HG03095 (cell line): ENCODE measurements around the gene TUBD1.
"Not testable (repeated sequence)": the region's sequence is repeated elsewhere in the genome, so short reads cannot be mapped to it uniquely, and the experiment has no call there.

Experiments used
- ATAC-seq: cut with Tn5 transposase; IDR thresholded peaks from one replicate; pipeline ENCODE4 v1.9.1; 2021; ENCODE audit warnings: moderate library complexity; ENCODE audit not compliant: unreplicated experiment

TUBD1 gene

DNA sequence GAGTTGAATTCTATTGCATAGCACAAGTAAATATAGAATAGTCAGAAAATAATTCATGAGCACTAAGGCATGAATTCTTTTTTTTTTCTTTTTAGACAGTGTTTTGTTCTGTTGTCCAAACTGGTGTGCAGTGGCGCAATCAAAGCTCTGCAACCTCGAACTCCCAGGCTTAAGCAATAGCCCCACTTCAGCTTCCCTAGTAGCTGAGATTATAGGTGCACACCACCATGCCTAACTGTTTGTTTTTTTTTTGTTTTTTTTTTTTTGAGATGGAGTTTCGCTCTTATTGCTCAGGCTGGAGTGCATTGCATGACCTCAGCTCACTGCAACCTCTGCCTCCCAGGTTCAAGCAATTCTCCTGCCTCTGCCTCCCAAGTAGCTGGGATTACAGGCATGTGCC is 16.6 kb downstream of the TUBD1 start:
- ATAC-seq: no peak

DNA sequence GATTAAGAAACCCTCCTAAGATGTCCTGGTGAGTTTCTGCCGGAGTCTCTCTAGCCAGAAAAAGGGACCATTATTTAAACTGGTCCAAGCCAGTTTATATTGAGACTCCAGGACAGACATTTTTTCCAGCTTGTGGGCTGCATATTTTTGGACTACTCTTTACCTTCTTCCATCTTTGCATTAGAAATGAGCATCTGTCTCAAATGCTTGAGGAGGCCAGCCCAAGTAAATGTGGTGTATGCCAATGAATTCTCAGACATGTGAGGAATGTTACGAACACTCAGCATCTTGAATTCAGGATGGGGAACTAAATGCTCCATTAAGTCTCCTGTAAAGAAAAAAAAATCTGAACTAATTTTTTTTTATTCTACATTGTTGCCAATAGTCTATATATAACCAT is 18.4 kb downstream of the TUBD1 start:
- ATAC-seq: no peak

DNA sequence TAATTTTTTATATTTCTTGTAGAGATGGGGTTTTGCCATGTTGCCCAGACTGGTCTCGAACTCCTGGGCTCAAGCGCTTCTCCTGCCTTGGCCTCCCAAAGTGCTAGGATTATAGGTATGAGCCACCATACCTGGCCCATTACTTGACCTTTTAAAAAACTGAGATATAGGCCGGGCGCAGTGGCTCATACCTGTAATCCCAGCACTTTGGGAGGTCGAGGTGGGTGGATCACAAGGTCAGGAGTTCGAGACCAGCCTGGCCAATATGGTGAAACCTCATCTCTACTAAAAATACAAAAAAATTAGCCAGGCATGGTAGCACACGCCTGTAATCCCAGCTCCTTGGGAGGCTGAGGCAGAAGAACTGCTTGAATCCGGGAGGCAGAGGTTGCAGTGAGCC is 19.3 kb downstream of the TUBD1 start:
- not testable (repeated sequence) for ATAC-seq

DNA sequence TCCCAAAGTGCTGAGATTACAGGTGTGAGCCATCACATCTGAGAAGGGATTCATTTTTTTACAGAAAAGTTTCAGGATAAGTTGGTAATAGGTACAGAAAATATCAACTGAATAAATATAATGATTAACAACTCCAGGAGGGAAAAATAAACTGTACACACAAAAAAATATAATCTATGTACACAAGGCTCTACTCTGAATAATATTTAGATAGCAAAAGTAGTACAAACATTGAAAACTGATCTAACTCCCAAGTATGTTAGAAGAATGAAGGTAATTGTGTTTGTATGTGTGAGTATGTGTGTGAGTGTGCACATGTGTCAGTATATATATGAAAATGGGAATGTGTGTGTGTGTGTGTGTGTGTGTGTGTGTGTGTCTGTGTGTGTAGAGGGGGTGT is 20.4 kb downstream of the TUBD1 start:
- ATAC-seq: no peak

DNA sequence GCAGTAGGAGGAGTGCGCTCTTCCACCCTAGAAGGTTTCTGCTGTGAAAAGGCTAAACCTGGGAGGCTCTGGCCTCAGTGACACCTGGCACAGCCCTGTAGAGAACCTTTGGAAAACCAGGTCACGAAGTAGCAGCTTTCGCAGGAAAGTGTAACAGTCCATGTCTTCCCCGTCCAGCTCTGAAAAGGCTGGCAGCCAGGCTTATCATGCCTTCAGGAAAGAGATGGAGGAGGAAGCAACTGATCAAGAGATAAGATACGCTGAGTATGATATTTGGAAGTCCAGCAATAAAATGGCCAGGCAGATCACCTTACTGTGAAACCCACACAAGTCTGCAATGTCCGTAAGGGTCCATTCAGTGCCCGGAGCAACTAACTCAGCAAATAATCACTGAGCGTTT is 22.3 kb downstream of the TUBD1 start:
- ATAC-seq: no peak

DNA sequence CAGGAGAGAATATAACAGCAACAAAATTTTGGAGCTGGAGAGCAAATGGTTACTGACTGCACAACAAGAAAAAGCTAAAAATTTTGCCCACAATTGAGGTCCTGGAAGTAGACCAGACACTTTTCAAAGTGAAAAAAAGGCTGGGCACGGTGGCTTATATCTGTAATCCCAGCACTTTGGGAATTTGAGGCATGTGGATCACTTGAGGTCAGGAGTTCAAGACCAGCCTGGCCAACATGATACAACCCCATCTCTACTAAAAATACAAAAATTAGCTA is 22.9 kb downstream of the TUBD1 start:
- ATAC-seq: no peak

DNA sequence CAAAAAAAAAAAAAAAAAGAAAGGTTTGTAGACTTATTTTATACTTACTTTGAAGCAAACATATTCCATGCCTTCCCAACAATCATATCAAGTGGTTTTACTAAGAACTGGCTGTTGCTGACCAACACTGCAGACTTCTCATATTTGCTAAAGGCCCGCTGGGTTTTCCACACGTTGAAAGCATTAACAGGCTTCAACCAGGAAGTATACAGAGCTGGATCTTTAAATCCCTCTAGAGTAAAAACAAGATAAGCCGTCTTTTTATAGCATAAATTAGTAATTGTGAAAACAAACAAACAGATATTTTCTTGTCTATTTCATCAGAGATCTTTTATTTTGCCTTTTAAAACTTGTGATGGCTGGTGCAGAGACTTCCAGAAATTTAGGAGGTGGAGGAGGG is 29.1 kb downstream of the TUBD1 start:
- no peak for ATAC-seq

DNA sequence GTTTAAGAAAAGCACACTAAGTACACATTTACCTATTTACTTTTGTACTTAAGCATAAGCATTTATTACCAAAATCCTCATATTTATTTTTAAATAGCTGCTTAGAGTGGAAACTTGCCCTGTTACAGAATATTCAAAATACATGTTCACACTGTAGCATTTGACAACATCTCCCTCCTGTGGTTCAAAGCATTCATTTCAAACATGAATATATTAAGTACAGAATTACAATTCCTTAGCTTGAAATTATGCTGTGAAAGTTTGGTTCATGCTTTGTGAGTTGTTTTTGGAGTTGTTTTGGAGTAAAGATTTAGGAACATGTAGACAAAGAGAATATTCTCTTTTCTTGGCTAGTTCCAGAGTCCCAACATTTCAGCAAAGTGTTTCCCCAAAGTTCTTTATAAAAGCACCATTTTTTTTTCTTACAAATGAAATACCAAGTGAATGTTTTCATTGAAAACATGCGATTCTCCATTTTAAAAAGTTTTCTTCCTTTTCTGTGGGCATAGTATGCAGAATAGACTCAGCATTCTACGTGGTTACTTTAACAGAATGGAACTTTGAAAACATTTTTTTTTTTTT is 33.2 kb downstream of the TUBD1 start:
- no peak for ATAC-seq

DNA sequence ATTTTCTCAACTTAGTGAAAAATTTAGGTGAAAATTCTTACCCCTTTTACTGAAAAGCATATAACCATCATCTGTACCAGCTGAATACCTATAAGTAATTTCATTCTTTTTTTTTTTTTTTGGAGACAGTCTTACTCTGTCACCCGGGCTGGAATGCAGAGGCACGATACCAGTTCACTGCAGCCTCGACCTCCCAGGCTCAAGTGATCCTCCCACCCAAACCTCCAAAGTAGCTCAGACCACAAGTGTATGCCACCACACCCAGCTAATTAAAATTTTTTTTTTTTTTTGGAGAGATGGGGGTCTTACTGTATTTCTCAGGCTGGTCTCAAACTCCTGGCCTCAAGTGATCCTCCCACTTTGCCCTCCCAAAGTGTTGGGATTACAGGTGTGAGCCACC is 33.8 kb downstream of the TUBD1 start:
- ATAC-seq: no peak

DNA sequence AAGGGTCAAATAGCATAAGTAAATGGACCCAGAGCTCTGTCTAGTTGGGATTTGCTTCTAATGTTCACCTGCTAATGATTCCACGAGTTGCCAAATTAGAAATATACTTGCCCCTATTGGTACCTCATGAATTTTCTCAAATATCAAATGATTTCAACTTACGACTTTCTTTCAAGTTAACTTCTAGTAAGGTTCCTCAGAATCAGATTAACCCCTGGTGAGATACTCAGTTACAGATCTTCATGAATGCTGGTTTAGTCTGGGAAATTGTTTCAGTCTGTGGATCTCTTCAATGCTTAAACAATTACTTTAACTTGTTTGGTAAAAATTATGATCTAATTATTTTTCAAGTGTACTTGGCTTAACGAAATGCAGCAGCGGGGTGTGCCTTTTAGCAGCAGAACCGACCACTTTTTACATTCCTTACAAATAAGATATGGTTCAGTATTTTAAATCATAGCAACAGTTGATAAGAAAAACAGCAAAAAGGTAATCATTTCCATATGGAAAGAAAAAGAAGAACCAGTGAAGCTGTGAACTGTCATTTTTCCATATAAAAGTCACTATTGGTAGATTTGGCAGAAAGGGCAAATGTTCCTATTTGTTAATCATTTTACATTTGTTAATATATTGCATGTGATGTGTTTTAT is 34.5 kb downstream of the TUBD1 start:
- ATAC-seq: no peak

DNA sequence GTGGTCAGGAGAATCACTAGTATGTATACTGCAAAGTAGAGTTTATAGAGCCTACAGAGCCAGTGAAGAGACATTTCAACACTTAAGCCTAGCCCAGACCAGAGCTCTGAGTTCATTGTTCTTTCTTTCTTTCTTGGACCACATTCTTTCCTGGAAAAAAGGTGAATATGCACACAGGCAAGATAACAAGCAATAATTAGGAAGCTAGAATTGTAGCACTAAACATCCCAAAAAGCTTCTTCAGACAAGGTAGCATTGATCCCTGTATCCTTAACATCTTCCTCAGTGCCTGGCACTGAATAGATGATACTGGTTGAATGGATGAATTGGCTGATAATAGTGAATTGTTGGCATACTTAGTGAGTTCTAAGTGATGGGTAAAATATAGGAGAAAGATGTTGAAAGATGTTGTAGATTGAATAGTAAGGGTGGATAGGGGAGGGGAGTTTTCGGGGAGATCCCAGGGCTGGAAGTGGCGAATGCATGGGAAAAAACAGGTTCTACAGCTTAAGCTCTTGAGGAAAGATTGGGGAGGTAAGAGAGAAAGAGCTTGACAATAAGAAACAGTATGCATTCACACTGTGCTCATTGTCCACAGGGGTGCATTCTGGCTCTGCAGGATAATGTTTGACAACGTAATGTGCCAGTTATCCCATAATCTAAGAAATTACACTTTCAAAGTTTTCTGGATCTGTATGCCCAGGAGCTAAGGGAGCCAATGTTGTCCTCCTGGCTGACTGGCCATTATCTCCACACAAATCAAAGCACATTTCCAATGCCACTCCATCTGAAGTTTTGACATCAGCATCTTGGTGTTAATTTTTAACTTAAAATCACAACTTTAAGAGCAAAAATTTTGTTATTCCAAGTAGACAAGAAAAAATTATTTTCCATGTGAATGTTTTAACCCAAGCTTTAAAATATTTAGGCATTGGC is 35.6 kb downstream of the TUBD1 start:
- no peak for ATAC-seq

DNA sequence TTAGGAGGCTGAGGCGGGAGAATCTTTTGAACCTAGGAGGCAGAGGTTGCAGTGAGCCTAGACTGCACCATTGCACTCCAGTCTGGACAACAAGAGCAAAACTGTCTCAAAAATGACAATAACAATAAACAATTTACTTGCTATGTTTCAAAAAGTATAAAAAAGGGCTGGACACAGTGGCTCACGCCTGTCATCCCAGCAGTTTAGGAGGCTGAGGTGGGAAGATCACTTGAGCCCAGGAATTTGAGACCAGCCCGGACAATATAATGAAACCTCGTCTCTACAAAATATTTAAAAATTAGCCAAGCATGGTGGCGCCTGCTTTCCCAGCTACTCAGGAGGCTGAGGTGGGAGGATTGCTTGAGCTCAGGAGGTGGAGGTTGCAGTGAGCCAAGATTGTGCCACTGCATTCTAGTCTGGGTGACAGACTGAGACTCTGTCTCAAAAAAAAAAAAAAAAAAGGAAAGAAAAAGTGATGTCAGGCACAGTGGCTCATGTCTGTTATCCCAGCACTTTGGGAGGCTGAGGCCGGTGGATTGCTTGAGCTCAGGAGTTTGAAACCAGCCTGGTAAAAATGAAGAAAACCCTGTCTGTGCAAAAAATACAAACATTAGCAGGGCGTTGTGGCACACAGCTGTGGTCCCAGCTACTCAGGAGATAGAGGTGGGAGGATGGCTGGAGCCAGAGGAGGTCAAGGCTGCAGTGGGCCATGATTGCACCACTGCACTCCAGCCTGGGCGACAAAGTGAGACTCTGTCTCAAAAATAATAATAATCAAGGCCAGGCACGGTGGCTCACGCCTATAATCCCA is 38.6 kb downstream of the TUBD1 start:
- not testable (repeated sequence) for ATAC-seq

DNA sequence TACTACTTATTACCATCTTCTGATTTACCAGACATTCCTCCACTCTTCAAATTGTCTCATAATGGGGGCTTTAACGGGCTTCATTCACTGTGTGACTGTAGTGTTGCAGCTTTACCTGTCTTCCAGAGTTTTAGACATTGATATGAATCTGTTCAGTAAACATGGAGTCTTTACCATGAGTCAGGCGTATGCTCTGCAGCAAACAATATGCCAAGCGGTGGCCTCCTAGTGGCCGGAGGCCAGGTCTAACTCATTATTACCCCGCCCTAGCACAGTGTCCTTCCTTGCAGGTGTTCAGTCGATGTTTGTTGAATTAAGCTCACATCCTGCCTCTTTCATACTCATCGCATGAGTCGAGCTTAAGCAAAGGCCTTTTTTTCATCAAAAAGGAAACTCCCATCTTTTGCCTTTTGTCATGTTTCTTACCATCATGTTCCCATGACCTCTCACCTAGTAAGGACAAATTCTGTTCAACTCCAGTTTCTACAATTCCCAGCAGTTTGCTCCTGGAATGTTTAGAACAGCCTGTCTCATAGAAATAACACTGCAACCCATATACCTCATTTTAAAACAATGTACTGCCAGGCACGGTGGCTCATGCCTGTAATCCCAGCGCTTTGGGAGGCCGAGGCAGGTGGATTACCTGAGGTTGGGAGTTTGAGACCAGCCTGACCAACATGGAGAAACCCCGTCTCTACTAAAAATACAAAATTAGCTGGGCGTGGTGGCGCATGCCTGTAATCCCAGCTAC is 39.4 kb downstream of the TUBD1 start:
- ATAC-seq: no peak

DNA sequence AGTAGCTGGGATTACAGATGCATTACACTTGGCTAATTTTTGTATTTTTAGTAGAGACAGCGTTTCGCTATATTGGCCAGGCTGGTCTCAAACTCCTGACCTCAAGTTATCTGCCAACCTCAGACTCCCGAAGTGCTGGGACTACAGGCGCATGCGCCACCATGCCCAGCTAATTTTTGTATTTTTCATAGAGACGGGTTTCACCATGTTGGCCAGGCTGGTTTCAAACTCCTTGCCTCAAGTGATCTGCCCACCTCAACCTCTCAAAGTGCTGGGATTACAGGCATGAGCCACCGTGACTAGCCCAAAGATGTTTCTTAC is 39.9 kb downstream of the TUBD1 start:
- not testable (repeated sequence) for ATAC-seq

DNA sequence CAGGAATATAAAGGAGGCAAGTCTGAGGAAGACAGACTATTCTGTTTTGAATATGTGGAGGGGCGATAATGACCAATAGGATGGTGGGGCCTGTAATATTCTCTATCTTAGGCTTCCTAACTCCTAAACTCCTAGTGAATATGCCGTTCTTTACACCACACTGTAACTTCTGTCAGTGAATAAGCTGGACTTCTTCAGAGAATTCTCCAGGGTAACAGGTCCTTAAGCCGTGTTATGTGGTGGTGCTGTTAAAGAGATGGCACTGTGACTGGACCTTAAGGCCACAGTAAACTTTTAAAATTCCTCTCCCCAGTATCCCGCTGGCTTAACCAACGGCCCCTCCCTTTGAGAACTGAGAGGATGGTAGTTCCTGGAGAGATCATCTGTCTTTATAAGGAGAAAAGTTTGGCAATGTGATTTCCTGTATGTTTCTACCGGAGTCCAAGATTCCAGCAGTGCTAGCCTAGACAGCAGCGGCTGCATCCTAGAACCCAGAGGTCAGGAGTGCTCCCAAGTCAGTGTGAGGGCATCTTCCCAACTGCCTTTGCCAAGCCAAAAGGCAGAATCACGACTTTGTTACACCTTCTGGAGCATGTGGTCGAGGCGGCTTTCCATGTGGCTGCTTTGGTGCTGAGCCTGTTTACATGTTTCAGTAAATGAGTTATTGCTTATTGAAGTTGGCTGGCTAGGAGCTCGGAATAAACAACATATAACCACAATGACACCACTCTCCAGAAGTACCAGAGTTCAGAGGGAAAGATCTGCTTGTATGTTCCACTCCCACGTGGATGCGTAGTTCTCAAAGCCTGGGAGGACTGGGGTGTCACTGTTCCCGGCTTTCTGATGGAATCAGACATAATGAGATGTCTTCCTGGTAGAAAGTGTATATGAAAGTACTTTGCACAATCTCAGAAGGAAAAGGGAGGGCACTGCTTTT is 41.0 kb downstream of the TUBD1 start:
- no peak for ATAC-seq

DNA sequence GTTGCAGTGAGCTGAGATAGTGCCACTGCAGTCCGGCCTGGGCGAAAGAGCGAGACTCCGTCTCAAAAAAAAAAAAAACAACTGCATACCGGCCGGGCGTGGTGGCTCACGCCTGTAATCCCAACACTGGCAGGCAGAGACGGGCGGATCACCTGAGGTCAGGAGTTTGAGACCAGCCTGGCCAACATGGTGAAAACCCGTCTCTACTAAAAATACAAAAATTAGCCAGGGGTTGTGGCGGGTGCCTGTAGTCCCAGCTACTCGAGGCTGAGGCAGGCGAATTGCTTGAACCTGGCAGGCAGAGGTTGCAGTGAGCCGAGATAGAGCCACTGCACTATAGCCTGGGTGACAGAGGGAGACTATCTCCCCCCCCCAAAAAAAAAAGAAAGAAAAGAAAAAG is 42.4 kb downstream of the TUBD1 start:
- ATAC-seq: not testable (repeated sequence)

DNA sequence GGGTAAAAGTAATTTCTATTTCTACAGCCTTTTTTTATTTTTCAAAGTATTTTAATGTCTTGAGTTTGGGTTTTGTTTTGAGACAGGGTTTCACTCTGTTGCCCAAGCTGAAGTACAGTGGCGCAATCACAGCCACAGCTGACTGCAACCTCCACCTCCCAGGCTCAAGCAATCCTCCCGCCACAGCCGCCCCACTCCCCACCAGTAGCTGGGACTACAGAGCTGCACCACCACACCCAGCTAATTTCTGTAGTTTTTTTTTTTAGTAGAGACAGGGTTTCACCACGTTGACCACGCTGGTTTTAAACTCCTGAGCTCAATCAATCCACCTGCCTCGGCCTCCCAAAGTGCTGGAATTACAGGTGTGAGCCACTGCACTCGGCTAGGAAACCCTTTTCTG is 44.0 kb downstream of the TUBD1 start:
- ATAC-seq: no peak

DNA sequence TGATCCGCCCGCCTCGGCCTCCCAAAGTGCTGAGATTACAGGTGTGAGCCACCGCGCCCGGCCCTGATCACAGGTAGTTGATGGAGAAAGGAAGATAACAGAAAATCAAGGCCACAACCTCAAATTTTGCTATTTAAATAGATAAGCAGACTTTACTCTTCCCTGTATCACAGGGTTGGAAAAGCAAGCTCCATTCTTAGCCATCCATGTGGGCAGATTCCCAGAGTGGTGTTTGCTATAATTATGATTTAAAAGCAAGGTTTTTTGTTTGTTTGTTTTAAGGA is 44.4 kb downstream of the TUBD1 start:
- no peak for ATAC-seq

DNA sequence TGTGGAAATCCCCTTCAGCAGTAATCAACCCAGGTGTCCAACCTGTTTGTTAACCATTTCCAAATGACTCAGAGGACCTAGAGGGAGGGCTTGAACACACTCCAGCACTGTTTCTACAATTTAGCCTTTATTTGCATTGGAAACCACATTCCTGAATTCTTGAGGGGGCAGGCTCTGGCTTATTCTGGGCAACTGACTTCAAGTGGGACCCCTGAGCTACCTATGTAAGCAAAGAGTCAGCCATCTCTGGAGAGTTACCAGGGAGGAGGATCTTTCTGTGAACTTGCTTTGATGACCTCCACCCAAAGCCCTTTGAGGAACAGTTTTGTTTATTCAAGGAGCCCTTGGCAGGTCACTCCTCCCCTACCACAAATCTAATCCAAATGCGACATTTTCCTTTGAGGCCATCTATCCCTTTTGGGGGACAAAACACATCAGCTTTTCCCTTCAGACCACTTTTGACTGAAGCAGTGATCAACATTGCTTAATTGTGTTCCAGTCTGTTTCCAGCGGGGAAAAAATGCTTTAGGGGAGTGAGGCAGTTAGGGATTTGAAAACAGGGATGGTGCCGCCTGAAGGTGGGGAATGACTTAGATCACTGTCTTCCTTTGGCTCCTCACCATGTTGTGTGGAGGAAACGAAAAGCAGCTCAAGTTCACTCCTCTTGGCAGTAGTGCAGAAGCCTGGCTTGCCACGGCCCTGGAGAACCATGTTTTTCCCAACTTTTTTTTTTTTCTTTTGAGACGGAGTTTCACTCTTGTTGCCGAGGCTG is 46.2 kb downstream of the TUBD1 start:
- peak; percentile 26 for ATAC-seq
